ENCODE measurements around the gene IGSF21.

GRCh38 chr1:18328803-18329202 is 221.2 kb downstream of the IGSF21 start:
- TF ChIP-seq CTCF (IDR thresholded peaks at IDR 0.05; ENCODE audit: low read length) (no peak), EZH2 (IDR thresholded peaks at IDR 0.05; ENCODE audit: borderline replicate concordance, low read length) (no peak)

Data from OCI-LY1 (cell line).